Brain microvascular endothelial cell (primary cell): ENCODE results near the gene HOXB4.
A peak's percentile ranks its signal among the peaks of the same experiment; 100 is the strongest.

ENCODE experiments used
- DNase-seq: peaks from one replicate; pipeline ENCODE4 v3.0.0-alpha.2; 2020
- H3K27ac ChIP-seq: fragments of 250-450 bp; sonication (Bioruptor Pico); 2 replicates; pipeline ENCODE4 v1.5.1; 2020; ENCODE audit warnings: mild to moderate bottlenecking, moderate library complexity
- H3K27me3 ChIP-seq: fragments of 250-450 bp; sonication (Bioruptor Pico); replicated peaks from 2 replicates; pipeline ENCODE4 v1.5.1; 2020; ENCODE audit warnings: mild to moderate bottlenecking
- H3K36me3 ChIP-seq: fragments of 250-450 bp; sonication (Bioruptor Pico); replicated peaks from 2 replicates; pipeline ENCODE4 v1.5.1; 2020; ENCODE audit warnings: mild to moderate bottlenecking
- H3K4me3 ChIP-seq: 2 replicates; pipeline ENCODE4 v1.5.1; 2011; ENCODE audit warnings: low read depth, mild to moderate bottlenecking, control low read depth, low read length, moderate library complexity
- CTCF ChIP-seq: IDR thresholded peaks from 2 replicates; pipeline ENCODE4 v1.5.1; 2011; ENCODE audit warnings: low read depth, mild to moderate bottlenecking, moderate library complexity, low read length, control low read depth, inconsistent platforms; ENCODE audit errors: missing control alignments
- in situ Hi-C: cut with HindIII; loops from 2 replicates; pipeline ENCODE4 v1.10.0; 2017; ENCODE audit warnings: low sequenced_read_pairs, low pct_ligation_motif_present

Gene HOXB4

GRCh38 chr17:48556229-48556575 lies 21.9 kb downstream of the HOXB4 start:
- DNase-seq: no peak
- no peak overlapping the region for H3K4me3 ChIP-seq
- TF ChIP-seq CTCF: no peak
- peaks cover 87% of the 10 kb centered on the region for H3K27me3 ChIP-seq
- in situ Hi-C loops: no loop called here
- H3K27ac ChIP-seq: no peak overlapping the region
- no peaks in the 10 kb centered on the region for H3K36me3 ChIP-seq

DNA sequence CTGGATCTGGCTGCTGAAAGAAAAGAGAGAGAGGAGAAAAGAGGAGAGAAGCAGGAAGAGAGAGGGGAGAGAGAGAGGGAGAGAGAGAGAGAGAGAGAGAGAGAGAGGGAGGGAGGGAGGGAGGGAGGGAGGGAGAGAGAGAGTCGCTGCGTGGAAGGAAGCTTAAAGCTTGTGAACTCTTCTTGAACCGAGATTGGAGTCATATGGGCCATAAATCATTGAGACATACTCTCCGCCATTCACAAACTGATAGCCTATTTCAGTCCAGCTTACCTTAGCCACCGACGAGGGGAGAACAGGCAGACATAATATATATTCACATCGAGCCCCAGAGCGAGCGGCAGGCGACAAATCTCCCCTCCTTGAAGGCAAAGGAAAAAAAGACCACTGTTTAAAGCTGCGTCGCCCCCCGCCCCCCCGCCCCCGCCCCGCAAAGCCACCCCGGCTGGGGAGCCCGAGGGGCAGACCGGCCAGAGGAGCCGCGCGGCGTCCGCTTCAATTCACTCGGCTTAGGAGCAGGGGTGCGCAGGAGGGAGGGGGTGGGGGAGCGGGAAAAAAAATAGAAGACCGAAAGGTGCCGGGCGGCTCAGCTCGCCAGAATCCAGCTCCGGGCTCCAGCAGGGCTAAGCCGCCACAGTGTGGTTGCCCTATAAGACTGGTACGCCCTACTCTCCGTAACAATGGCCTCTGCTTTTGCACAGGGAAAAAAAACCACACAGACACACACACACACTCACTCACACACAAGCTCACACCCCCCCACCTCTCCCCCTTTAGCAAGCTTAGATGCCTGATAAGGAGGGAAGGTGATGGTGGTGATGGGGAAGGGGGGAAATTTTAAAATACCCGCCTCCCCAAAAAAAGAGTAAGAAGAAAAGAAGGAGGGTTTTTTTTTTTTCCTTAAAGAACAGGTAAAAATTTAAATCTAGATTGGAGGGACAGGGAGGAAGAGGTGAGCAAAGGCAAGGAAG lies 22.6 kb downstream of the HOXB4 start:
- Histone ChIP-seq H3K36me3 (no peaks in the 10 kb centered on the region), H3K27me3 (peaks cover 84% of the 10 kb centered on the region), H3K27ac (no peak overlapping the region), H3K4me3 (peak overlapping the region; percentile 54)
- DNase-seq: no peak
- in situ Hi-C loops: no loop called here
- no peak for TF ChIP-seq CTCF

DNA sequence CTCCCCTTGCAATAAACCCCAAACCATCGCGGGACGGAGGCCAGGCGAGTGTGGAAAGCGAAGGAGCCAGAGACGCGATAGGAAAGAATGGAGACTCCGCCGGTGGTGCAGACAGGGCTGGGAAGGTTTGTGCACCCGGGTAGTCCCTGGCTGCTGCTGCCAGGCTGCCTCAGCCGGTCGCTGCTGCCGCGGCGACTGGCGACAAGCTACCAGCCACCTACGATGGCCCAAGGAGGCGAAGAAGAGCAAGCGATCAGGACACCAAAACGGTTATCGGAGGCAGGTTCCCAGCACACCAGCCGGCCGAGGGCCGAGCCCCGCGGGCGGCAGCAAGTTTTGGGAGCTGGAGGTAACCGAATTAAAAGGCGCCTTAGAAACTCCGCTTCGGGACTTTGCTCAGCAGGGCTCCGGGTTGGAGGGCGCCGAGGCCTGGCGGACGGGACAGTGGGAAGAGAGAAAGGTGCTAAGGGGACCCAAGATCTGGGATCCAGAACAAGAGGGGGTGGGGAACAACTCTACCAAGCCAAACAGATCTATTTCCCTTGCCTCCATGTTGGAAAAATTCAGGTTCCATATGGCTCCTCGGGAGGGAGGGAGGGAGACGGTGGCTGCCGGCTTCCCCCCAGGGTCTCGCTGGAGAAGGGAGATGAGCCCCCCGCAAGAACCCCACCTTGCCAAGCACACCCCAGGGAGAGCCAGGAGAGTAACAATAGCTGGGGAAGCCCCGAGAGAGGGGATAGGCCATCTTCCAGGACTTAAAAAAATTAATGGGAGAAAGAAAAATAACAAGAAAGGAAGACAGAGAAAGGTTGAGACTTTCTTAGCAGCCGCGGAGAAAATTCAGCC lies 23.5 kb downstream of the HOXB4 start:
- peaks cover 84% of the 10 kb centered on the region for H3K27me3 ChIP-seq

GRCh38 chr17:48553826-48554225 lies 24.3 kb downstream of the HOXB4 start:
- Histone ChIP-seq H3K27me3 (peaks cover 84% of the 10 kb centered on the region), H3K4me3 (peak overlapping the region; percentile 54), H3K27ac (no peak overlapping the region), H3K36me3 (no peaks in the 10 kb centered on the region)
- DNase-seq: no peak
- no peak for TF ChIP-seq CTCF
- in situ Hi-C loops: no loop called here

More for the DNA sequence above, 23.5 kb downstream of the HOXB4 start:
- Histone ChIP-seq H3K27ac (no peak overlapping the region), H3K36me3 (no peaks in the 10 kb centered on the region), H3K4me3 (peak overlapping the region; percentile 54)
- DNase-seq: no peak
- TF ChIP-seq CTCF: no peak
- in situ Hi-C loops: no loop called here

DNA sequence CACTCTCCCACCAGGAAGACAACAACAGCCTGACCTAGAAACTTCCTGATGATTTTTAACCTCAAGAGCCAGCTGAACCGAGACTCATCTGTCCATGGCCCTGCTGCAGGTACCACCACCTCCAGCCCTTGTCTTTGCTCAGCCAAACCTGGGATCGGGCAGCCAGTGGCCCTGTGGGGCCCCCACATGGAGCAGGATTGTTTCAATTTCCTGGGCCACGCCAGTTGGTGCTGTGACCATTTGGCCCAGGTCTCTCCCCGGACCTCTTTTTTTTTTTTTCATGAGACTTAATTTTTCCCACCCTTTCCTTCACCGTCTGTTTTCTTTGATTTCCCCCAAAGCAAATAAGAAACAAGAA lies 25.0 kb downstream of the HOXB4 start:
- no peak for TF ChIP-seq CTCF
- Histone ChIP-seq H3K4me3 (peak overlapping the region; percentile 9), H3K36me3 (no peaks in the 10 kb centered on the region), H3K27me3 (peaks cover 83% of the 10 kb centered on the region), H3K27ac (no peak overlapping the region)
- DNase-seq: no peak
- in situ Hi-C loops: no loop called here
